Lower leg skin (tissue), 3 donors: ENCODE data around the gene EVPL.

ENCODE experiments used
- POLR2A ChIP-seq, 2 donors: fragments of 450-650 bp; IDR thresholded peaks; one replicate each; pipeline ENCODE4 v1.6.1; 2016 to 2017; ENCODE audit warnings: antibody characterized with exemption in 2 of 2, mild to moderate bottlenecking in 1 of 2, moderate library complexity in 1 of 2
- TF ChIP-seq, protein P1 (sequence below), 3 donors: fragments of 450-650 bp; IDR thresholded peaks; one replicate each; pipeline ENCODE4 v1.5.1; 2016; ENCODE audit warnings: antibody characterized with exemption in 3 of 3, mild to moderate bottlenecking in 3 of 3, moderate library complexity in 2 of 3

- TF ChIP-seq, protein P1, sequence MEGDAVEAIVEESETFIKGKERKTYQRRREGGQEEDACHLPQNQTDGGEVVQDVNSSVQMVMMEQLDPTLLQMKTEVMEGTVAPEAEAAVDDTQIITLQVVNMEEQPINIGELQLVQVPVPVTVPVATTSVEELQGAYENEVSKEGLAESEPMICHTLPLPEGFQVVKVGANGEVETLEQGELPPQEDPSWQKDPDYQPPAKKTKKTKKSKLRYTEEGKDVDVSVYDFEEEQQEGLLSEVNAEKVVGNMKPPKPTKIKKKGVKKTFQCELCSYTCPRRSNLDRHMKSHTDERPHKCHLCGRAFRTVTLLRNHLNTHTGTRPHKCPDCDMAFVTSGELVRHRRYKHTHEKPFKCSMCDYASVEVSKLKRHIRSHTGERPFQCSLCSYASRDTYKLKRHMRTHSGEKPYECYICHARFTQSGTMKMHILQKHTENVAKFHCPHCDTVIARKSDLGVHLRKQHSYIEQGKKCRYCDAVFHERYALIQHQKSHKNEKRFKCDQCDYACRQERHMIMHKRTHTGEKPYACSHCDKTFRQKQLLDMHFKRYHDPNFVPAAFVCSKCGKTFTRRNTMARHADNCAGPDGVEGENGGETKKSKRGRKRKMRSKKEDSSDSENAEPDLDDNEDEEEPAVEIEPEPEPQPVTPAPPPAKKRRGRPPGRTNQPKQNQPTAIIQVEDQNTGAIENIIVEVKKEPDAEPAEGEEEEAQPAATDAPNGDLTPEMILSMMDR (IDR thresholded peaks at IDR 0.05): no peak
- no peak for TF ChIP-seq POLR2A (IDR thresholded peaks at IDR 0.05)
These were observed 26.4 kb upstream of the EVPL start for GRCh38 chr17:76053246-76054111.
